MM.1S (cell line): ENCODE data around the gene ZNF787.

ENCODE experiments used
- CTCF ChIP-seq: fragments of 300-600 bp; sonication (generic); IDR thresholded peaks from 2 replicates; pipeline ENCODE4 v1.5.1; 2016; ENCODE audit warnings: antibody characterized with exemption, low read length, mixed read lengths
- EZH2 ChIP-seq: fragments of 300-600 bp; sonication (generic); optimal IDR thresholded peaks from 2 replicates; pipeline ENCODE3; 2017; ENCODE audit warnings: low read depth, mild to moderate bottlenecking, antibody characterized with exemption, low read length, mixed read lengths
- EZH2phosphoT487 ChIP-seq: fragments of 300-600 bp; sonication (generic); IDR thresholded peaks from 2 replicates; pipeline ENCODE4 v1.6.1; 2018; ENCODE audit warnings: antibody characterized with exemption, low read length

GRCh38 chr19:56118666-56119581 lies 2.2 kb downstream of the ZNF787 start:
- TF ChIP-seq CTCF, result no peak
- no peak for TF ChIP-seq EZH2
- TF ChIP-seq EZH2phosphoT487, result no peak
